ENCODE results near the gene IL1RAP.

IL1RAP gene

DNA sequence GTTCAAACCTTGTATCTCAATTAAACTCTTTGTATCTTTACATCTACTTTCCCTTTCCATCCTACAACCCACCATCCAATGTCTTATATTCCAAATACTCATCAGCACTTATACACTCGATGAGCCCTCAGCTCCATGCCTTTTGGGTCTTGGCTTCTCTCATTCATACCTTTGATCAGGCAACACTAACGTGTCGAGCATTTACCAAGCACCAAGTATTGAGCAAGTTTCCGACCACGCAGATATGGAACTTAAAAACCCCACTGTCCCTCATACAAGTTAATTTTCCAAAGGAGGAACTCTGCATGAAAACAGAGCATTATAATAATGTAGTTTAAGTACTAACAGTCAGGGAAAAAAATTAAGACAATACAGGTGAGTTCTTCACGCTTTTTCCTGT is 102.8 kb downstream of the IL1RAP start:
- no peak for DNase-seq

DNA sequence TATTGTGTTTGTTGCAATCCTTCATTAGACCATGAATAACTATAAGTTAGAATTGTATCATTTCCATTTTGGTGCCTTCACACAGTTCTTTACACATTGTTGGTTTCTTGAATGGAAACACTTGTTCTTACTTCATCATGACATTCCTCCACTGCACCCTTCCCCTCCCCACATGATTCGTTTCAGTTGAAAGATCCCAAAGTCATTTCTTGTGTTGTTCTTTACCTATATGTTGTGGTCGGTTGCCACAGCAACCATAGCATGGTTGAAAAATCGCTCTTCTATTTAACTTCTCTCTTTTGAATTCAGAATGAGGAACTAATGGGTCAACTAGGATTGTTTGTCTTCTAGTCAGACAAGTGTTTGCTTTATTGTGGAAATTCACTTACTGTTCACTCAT is 103.3 kb downstream of the IL1RAP start:
- no peak for DNase-seq

DNA sequence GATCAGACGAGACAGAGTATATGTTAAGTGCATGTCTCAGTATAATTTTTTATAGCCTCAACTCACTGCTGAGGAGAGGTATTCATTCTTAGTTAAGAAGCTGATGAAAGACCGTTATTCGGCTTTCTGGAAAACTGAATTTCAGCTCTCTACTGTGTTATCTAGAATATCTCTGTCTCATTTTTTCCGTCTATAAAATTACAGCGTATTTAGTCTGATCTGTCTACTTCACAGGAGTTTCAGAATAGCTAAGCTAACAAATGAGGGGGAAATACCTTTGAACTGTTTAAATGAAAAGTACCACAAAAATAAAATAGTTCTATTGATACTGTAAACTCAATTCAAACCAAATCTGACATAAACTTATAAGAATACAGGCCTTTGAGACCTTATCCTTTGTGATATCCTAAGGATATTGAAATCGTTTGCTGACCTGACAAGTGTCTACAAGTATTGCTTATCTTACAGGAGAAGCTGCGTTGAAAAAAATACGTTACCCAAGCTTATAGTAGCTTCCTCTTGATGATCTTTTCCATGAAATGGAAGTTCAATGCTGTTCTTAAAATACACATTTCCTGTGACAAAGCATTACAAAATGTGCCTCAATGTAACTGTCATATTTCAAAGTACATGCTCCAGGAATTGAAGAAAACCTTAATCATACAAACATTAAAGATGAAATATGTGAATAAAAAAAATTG is 104.6 kb downstream of the IL1RAP start:
- DNase-seq: no peak

DNA sequence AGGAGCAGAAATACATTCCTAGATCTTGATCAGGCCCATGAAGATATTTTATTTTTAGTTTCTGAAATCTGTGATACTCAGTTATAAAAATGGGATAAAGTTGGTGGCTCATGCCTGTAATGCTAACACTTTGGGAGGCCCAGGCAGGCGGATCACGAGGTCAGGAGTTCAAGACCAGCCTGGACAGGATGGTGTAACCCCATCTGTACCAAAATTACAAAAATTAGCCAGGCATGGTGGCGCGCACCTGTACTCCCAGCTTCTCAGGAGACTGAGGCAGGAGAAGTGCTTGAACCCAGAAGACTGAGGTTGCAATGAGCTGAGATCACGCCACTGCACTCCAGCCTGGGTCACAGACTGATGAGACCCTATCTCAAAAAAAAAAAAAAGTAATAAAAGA is 105.5 kb downstream of the IL1RAP start:
- DNase-seq: no peak

DNA sequence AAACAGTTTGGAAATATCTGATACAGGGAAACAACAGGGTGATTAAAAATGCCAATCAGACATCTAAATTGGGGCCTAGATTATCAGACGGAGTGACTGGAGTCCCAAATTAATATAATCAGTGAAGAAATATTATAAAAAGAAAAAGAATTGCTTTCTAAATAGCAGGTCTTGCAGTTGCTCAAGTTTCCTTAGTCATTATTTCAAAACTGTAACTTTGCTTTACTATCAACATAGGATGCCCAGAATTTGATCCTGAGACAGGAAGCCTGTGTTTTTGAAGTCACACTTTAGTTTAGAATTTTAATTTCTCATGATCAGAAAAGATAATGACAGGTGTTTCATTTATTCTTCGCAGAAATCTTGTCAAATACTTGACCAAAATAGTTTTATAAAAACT is 105.9 kb downstream of the IL1RAP start:
- DNase-seq: no peak

DNA sequence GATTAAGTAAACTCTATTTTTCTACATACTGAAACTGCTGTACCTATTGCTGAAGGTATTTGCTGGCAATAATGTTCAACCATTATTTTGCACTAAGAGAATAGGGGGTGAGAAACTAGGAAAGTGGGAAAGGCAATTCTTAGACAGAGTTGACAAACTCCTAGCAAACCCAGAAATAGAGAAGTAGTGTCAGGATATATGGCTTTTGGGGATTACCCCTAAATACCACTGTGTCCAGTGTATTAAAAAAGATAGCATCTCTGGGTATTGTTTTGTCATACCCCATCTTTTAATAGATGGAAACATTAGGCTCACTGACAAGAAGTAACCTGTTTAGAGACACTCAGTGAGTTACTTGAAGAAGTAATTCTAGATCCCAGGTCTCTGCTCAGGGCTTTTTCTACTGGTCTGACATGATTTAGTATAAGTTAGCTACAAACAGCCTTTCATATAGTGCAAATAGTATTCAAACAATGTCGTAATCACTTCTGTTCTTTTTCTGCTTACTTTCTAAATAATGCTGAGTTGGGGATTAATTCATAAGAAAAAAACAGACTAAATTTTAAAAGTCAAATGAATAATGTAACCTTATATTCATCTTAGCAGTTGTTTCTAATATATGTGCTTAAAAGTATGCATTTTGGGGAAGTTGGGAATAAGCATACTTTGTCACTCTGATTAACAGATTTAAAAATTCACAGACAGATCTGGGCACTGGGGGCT is 107.2 kb downstream of the IL1RAP start:
- no peak for DNase-seq

DNA sequence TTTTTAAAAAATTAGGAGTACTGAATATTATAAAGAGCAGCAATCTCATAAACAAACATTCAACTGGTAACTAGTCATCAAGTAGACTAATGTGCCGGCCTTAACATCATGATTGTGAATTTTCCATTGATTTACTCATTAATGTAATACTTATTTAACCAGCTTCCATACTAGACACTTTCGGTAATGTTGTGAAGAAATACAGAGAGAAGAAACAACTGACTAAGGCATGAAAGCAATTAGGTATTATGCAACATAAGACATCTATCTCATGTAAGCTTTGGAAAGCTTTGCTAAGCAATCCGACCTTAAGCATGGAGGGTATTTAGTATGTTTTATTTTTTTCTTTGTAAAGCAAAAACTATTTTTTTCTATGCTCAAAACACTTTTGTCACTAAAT is 108.0 kb downstream of the IL1RAP start:
- DNase-seq: no peak

DNA sequence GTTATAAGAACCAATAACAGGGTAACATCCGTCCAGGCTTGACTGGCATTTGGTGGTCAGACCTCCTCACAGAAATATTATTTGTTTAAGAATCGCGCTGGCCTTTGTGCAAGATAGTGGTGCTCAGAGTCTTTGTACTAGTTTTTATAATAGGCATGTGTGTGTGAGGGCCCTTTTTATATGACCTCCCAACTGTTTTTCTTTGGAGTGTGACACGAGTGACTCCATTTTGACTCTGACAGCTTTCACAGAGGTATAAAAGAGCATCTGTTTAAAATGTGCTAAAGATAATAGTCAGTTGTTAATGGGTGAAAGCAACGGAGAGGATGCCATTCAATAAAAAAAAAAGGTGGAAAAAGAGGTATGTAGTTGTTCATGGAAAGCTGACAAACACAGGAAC is 110.4 kb downstream of the IL1RAP start:
- DNase-seq: no peak

DNA sequence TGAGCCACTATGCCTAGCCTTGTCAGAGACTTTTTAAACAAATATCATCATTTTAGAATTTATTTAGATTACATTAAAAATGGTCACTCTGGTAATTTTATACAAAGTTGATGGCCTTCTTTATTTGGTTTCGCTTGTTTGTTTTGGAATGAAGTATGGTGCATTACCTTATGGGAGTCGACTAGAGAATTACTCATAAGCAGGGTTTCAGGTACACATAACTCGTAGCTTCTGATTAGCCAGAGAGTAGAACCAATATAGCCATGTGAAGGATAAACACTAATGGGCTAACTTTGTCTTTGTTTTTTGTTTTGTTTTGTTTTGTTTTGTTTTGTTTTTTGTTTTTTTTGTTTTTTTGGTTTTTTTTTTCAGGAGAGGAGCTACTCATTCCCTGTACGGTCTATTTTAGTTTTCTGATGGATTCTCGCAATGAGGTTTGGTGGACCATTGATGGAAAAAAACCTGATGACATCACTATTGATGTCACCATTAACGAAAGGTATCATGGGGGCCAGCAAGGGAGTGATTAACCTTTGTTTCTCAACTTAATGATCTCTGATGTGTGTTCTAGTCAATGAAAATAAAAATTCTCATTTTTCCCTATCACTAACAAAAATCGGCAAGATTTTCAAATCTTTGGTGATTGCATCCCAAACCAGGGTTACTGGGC is 113.2 kb downstream of the IL1RAP start:
- DNase-seq: no peak

DNA sequence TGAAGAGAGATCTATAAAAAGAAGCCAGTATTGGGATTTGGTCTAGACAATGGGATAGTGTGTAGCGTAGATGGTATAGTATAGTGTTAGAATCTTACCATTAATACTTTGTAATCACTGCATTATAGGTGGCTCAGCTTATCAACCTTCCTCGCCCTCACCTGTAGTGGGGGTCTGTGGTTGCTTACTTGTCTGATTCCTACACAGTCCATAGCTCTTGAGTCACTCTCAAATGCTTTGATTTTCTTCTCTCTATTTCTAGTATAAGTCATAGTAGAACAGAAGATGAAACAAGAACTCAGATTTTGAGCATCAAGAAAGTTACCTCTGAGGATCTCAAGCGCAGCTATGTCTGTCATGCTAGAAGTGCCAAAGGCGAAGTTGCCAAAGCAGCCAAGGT is 115.2 kb downstream of the IL1RAP start:
- DNase-seq: no peak

DNA sequence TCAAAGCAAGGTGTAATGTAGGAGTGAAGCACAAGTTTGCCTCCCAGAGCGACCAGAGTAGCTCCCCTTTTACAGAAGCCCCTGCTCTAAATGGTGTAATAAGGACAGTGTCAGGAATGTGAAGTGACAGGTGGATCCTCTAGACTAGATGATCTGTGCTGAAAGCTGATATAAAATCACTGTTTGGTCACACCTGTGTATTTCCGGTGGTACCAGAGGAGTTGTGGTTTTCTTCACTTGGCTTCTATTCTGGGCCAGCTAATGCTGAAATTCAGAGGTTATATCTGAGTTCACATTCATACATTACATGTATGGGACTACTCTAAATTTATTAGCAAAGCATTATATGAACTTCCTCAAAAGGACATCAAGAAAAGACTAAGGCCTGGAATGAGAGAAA is 117.4 kb downstream of the IL1RAP start:
- DNase-seq: no peak

DNA sequence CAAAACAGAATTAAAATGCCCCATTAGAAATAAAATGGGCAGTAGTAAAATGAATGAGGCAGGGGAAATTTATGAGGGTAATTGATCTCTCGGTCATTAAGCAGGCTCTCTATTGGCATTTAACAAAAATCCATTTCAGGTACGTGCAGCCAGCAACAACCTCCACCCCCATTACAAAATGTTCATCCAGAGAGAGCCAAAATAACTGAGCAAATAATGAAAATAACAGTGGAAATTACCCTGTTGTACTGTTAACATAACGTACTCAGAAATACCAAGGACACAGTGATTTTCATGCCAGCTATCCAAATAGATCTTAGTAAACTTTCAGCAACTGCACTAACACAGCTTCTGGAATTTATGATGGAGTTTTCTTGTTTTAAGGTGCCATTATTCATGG is 127.7 kb downstream of the IL1RAP start:
- DNase-seq: no peak

DNA sequence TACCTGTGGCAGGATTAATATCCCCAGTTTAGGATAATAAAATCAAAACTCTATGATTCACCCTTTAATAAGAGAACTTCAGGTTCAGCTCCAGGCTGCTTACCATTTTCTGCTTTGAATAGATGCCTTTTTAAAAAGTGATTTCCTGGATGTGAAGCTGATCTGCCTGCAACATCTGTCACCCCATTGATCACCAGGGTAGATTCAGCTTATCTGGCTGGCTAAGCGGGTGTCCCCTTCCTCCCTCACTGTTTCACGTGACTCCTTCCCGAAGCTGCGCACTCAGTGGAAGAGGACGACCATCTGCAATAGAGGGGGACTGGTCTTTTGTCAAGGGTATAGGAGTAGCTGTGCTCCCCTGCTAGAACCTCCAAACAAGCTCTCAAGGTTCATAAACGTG is 128.1 kb downstream of the IL1RAP start:
- DNase-seq: no peak

DNA sequence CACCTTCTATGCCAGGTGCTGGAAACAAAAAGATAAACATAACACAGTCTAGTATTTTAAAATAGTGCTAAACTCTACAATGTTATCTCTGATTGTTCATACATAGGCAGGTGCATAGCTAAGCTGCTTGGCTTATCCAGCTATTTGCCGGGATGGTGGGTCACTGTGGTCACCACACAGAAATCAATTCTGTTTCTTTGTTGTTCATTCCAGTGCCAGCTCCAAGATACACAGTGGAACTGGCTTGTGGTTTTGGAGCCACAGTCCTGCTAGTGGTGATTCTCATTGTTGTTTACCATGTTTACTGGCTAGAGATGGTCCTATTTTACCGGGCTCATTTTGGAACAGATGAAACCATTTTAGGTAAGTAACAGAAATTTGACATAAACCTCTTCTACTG is 130.2 kb downstream of the IL1RAP start:
- DNase-seq: no peak

DNA sequence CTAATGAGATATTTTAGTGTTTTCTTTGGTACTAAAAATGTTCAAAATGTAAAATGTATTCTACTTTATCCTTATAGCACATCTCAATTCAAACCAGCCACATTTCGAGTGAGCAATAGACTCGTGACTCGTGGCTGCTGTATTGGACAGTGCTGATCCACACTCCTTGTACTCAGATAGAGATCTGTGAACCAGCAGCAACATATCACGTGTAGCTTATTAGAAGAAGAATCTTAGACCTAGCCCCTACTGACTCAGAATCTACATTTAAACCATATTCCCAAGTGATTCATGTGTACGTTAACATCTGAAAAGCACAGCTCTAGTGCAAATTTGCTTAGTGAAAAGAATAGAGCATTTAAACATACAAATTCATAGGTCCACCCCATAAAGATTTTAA is 130.9 kb downstream of the IL1RAP start:
- DNase-seq: no peak

DNA sequence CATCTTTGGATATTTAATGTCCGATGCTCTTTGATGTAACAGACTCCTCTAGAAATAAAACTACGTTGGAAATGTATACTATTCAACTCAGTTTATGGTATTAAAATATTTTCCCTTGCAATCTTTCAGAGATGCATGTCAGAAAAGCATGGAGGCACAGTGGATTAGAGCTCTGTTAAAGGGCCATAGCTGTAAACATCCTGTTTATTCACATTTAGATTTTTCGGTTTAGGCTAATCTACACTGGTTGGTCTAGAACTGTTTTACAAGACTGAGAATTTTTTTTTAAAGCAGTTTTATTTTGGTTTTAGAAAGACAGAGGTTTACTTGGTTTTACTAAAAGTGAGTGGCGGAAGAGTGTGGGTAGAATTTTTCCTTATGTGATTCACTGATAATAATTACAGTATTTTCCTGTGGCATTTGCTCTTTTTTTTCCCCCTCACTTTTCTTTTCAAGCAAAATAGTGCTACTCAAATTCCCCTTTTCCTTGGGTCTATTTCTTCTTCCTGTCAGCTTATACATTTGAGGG is 132.1 kb downstream of the IL1RAP start:
- no peak for DNase-seq

DNA sequence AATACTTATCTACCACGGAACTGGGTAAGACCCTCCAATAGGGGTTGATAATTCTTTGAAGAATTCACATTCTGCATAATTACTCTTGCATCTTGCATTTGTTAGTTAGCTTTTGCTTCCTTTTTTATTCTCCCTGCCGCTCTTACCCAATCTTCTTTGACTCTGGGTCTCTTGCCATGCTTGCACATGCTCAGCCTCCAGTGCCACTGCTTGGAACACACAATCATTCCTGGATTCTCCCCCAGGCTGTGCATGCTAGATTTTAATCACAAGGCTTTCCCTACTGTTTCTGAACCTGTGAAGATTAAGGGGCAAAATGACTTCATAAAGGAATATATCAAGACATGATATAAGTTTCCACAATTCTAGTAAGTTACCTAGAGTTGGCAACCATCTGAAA is 133.1 kb downstream of the IL1RAP start:
- DNase-seq: no peak

DNA sequence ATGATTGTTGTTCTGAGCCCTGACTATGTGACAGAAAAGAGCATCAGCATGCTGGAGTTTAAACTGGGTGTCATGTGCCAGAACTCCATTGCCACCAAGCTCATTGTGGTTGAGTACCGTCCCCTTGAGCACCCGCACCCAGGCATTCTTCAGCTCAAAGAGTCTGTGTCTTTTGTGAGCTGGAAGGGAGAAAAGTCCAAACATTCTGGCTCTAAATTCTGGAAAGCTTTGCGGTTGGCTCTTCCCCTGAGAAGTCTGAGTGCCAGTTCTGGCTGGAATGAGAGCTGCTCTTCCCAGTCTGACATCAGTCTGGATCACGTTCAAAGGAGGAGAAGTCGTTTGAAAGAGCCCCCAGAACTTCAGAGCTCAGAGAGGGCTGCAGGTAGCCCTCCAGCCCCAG is 142.0 kb downstream of the IL1RAP start:
- no peak for DNase-seq

DNA sequence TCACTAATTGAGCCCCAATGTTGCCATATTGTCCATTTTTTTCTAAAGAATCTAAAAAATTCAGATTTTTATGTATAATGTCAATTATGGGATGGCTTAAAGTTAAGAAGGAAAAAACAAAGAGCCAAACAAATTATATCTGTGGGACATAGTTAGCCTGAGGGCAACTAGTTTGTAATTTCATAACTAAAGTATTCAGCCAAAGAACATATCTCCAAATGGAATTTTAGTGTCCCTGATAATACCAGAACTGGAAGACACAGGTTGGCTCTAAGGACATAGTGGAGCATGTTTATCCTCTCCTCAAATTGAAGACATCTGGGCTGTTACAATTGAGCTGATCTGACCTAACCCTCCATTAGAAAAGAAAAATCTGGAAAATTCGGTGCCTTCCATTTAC is 144.2 kb downstream of the IL1RAP start:
- no peak for DNase-seq

DNA sequence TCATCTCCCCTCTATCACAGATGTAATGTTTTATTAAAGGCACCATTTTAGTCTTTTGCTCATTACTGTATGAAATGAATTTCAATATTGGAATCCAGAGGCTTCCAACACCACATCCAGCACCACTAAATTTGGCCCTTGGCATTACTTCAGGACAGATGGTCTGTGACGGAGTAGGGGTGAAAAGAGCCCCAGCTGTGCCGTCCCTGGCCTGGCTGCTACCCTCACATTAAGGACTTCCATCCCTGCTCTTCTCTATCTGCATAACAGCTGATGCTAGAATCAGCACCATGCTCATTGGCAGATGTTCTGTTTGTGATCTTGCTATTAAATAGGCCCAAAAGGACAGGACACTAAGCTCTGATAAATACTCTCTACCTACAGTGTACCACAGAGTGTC is 152.9 kb downstream of the IL1RAP start:
- DNase-seq: no peak

DNA sequence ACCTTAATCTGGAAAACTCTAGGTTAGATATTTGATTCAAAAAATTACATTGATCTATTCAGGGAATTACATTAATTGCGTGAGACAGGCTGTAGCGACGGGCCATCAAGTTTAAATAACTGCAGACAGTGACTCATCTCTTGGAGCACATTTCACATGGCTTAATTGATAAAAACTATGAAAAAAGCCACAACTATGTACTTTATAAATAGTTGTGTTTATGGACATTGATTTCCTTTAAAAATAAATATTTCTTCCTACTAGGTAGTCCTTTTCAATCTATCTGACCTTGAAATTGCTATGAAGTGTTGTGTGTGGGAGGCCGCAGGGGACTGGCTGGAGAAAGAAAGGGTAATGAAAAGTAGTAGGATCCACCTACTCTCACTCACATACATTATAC is 157.8 kb downstream of the IL1RAP start:
- no peak for DNase-seq

DNA sequence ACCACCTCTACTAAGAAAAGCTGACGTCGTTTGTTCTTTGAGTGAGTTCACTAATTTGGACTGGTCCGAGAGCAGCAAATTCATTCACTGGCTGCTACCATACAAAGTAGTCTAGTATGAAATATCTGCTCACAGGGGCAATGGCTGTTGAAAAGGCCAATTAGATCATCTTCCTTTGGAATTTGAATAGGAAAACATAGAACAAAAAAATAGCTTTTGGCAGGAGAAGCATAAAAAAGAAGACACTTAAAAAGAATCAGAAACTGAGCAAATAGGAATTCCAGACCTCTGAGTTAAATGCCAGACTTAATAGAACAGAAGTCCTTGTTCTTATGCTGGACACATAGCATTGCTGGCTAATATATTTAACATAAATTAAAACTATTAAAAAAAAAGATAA is 159.3 kb downstream of the IL1RAP start:
- DNase-seq: no peak

DNA sequence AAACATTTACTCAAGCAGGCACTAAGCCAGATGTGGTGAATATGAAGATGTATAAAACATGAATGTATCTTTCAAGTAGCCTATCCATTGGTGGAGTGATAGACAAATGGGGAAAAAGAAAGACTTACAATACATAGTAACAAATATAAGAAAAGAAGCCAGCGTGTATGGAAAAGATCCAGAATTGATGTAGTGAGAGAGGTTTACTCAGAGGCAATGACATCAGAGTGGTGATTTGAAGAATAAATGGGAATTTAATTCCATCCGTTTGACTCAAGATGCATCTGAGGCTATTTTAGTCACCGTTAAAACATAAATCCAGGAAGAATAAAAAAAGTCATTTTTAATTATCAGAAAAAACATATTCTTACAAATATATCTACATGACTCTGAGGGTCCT is 162.6 kb downstream of the IL1RAP start:
- DNase-seq: no peak

DNA sequence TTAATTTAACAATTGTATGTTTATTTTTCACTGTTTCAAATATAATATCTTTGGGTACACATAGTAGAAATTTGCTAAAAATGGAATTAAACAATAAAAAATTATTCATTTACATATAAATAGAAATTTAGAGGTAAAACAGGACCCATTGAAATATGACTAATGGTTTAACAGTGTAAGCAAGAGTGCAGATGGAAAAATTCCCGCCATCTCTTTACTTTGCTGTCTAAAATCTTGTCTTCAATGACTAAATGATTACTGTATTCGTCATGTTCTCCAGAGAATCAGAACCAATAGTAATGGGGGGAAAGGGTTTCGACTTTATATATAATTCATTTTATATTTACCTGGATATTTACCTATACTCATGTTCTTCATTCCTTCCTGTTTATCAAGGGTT is 163.1 kb downstream of the IL1RAP start:
- no peak for DNase-seq
